Stomach (tissue), 4 donors: ENCODE measurements around the gene DMRT3.

ENCODE experiments used
- EP300 ChIP-seq: sonication (generic); formaldehyde crosslinking; IDR thresholded peaks from one replicate; pipeline ENCODE4 v1.6.1; 2017; ENCODE audit warnings: antibody characterized with exemption
- POLR2A ChIP-seq, 4 donors: fragments of 450-650 bp; IDR thresholded peaks; one replicate each; pipeline ENCODE4 v1.6.1; 2016; ENCODE audit warnings: antibody characterized with exemption in 4 of 4, control low read depth in 2 of 4, mild to moderate bottlenecking in 1 of 4, moderate library complexity in 1 of 4
- POLR2AphosphoS5 ChIP-seq, 3 donors: sonication (generic); formaldehyde crosslinking; IDR thresholded peaks; one replicate each; pipeline ENCODE4 v1.6.1; 2016; ENCODE audit warnings: antibody characterized with exemption in 3 of 3
- TF ChIP-seq, protein P1 (sequence below), 7 experiments: fragments of 450-650 bp in 4 of 7; fragments of 200-600 bp in 3 of 7; sonication (generic) in 3 of 7; IDR thresholded peaks; one replicate each; pipeline ENCODE4 v1.5.1; 2016 to 2019; ENCODE audit warnings: antibody characterized with exemption in 7 of 7, control low read depth in 2 of 7, mild to moderate bottlenecking in 1 of 7

DNA sequence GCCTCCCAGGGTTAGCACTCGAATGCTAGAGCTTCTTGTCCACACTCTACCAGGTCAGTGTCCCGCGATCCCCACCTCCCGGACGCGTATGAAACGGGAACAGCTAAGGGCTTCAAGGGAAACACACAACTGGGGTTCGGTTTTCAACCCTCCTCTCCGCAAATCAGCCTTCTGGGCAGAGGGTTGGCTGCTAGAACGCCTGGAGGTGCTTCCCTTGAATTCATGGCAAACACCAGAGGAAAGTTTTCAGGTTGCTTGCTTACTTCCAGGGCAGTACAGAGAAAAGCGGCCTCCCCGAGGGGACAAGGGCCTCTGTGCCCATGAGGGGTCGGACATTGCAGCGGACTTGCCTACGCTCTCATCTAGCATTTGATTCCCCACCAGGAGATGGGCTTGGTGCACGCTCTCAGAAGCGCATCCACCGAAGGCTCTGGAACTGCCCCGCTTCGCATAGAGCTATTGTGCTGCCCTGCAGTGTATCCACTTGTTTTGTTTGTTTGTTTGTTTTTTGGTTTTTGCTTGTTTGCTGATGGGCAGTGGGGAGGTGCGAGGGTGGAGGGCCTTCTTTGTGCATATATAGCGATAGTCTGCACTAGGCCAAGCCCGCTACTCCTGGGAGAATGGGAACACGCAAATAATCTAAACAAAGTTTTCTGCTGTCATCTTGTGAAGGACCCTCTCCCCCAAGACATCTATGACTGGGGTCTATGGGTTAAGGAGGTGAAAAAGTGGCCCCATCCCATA lies 1.3 kb upstream of the DMRT3 start:
- TF ChIP-seq, protein P1, sequence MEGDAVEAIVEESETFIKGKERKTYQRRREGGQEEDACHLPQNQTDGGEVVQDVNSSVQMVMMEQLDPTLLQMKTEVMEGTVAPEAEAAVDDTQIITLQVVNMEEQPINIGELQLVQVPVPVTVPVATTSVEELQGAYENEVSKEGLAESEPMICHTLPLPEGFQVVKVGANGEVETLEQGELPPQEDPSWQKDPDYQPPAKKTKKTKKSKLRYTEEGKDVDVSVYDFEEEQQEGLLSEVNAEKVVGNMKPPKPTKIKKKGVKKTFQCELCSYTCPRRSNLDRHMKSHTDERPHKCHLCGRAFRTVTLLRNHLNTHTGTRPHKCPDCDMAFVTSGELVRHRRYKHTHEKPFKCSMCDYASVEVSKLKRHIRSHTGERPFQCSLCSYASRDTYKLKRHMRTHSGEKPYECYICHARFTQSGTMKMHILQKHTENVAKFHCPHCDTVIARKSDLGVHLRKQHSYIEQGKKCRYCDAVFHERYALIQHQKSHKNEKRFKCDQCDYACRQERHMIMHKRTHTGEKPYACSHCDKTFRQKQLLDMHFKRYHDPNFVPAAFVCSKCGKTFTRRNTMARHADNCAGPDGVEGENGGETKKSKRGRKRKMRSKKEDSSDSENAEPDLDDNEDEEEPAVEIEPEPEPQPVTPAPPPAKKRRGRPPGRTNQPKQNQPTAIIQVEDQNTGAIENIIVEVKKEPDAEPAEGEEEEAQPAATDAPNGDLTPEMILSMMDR (IDR thresholded peaks at IDR 0.05) = no peak
- TF ChIP-seq EP300 (no peak), POLR2AphosphoS5 (IDR thresholded peaks at IDR 0.05) (no peak), POLR2A (IDR thresholded peaks at IDR 0.05) (no peak)
